NT2/D1 (cell line): Measurements from ENCODE around the gene GPS2.

Experiments used
- DNase-seq: peaks from one replicate; pipeline ENCODE4 v3.0.0-alpha.2; 2011; ENCODE audit warnings: low read depth, low spot score
- H3K27me3 ChIP-seq: 2 replicates; pipeline ENCODE4 v1.6.0; 2011; ENCODE audit warnings: mild to moderate bottlenecking; ENCODE audit not compliant: insufficient read length, insufficient read depth
- H3K36me3 ChIP-seq: 2 replicates; pipeline ENCODE4 v1.6.1; 2011; ENCODE audit warnings: mild to moderate bottlenecking, low read length, mixed read lengths; ENCODE audit not compliant: insufficient read depth, insufficient read length
- H3K4me1 ChIP-seq: 2 replicates; pipeline ENCODE4 v1.5.1; 2011; ENCODE audit not compliant: insufficient read depth, insufficient read length
- H3K4me3 ChIP-seq: 2 replicates; pipeline ENCODE4 v1.5.1; 2011; ENCODE audit warnings: low read depth; ENCODE audit not compliant: insufficient read length
- H3K9ac ChIP-seq: 2 replicates; pipeline ENCODE4 v1.6.0; 2011; ENCODE audit warnings: low read depth; ENCODE audit not compliant: insufficient read length
- H3K9me3 ChIP-seq: 2 replicates; pipeline ENCODE4 v1.5.1; 2011; ENCODE audit warnings: mild to moderate bottlenecking, low read length; ENCODE audit not compliant: insufficient read depth
- SUZ12 ChIP-seq: IDR thresholded peaks from 2 replicates; pipeline ENCODE4 v1.6.1; 2011; ENCODE audit not compliant: insufficient read length, insufficient read depth; ENCODE audit errors: extremely low read depth
- YY1 ChIP-seq: IDR thresholded peaks from 2 replicates; pipeline ENCODE4 v1.6.1; 2011; ENCODE audit not compliant: insufficient read length, insufficient read depth
- ZNF274 ChIP-seq: IDR thresholded peaks from 2 replicates; pipeline ENCODE4 v1.6.1; 2011; ENCODE audit warnings: mild to moderate bottlenecking, low read depth, low read length

Gene GPS2

DNA sequence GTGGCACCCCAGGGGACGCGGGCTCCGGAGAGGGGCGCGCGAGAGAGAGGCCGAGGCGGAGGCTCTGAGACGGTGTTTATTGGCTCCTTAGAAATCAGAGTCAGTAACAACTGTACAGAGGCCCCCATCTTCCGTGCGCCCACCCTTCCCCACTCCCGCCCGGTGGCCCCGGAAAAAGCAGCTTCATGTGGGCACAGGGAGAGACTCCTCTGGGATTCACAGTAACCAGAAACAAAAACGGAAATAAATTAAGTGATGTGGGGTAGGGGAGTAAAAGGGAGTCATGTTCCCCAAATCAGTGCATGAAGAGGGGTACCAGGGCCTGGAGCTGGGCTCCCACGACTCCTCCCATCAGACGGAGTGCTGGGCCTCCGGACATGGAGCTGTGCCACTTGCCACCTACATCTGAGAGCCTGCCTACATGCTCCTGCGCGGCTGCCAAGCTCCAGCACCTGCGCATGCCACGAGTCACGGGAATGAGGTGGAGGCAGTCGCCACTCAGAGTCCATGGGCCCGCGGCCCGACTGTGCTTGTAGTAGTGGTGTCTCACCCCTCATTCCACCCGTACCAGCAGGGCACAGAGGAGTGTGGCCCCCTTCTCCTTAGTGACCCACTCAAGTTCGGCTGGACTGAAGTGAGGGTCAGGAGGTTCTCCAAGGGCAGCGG lies 543 bp upstream of the GPS2 start:
- Histone ChIP-seq H3K27me3 (no peaks in the 10 kb centered on the region), H3K36me3 (peaks cover 68% of the 10 kb centered on the region), H3K4me1 (peaks cover 6% of the 10 kb centered on the region), H3K4me3 (peak overlapping the region; percentile 66), H3K9ac (peak overlapping the region; percentile 87), H3K9me3 (no peaks in the 10 kb centered on the region)
- no peak for DNase-seq
- TF ChIP-seq SUZ12 (no peak), ZNF274 (no peak), YY1 (no peak)

DNA sequence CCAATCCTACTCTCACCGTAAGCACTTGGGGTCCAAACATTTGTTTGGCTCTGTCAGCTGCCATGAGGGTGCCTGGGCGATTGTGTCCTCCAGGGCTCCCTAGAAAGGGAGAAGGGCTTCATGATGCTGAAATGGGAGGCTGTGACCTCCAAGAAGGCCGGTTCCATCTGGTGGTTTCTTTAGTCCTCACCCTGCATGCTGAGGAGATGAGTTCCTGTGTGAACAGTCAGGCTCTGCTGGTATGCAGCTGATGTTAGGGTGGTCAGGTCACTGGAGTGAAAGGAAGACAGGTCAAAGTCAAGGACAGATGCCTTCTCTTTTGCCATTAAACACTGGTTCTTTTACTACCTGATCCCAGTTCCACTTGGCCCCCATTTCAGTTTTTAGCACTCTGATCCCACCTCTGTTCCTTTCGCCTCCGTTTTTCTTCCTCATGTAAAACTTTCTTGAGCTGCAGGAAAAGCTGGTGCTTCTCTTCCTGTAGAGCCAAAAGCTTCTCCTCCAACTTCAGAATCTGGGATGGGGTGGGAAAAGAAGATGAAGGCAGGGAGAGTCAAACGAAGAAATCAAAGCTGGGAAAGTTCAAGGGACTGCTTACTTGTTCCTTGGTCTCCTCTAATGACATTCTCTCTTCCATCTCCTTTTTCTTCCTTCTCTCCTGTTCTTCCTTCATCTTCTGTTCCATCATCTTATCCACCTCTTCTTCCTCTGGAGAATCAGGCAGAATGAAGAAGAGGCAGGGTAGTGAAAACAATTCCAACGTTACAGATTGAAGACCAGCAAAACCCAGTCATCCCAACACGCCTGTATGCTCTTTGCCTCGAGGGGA lies 1.1 kb downstream of the GPS2 start:
- Histone ChIP-seq H3K27me3 (no peaks in the 10 kb centered on the region), H3K9me3 (no peaks in the 10 kb centered on the region), H3K4me1 (peaks cover 10% of the 10 kb centered on the region), H3K9ac (peak overlapping the region; percentile 87), H3K36me3 (peaks cover 80% of the 10 kb centered on the region), H3K4me3 (peak overlapping the region; percentile 66)
- TF ChIP-seq ZNF274: no peak
- no peak for TF ChIP-seq YY1
- TF ChIP-seq SUZ12: no peak
- DNase-seq: no peak

- H3K4me3 ChIP-seq: no peak overlapping the region
- H3K4me1 ChIP-seq: peaks cover 10% of the 10 kb centered on the region
- no peaks in the 10 kb centered on the region for H3K27me3 ChIP-seq
- peaks cover 79% of the 10 kb centered on the region for H3K36me3 ChIP-seq
- TF ChIP-seq YY1 (no peak), SUZ12 (no peak)
- H3K9me3 ChIP-seq: no peaks in the 10 kb centered on the region
- DNase-seq: no peak
- H3K9ac ChIP-seq: peak overlapping the region; percentile 21
Observed at GRCh38 chr17:7313088-7313889, 1.9 kb downstream of the GPS2 start.

DNA sequence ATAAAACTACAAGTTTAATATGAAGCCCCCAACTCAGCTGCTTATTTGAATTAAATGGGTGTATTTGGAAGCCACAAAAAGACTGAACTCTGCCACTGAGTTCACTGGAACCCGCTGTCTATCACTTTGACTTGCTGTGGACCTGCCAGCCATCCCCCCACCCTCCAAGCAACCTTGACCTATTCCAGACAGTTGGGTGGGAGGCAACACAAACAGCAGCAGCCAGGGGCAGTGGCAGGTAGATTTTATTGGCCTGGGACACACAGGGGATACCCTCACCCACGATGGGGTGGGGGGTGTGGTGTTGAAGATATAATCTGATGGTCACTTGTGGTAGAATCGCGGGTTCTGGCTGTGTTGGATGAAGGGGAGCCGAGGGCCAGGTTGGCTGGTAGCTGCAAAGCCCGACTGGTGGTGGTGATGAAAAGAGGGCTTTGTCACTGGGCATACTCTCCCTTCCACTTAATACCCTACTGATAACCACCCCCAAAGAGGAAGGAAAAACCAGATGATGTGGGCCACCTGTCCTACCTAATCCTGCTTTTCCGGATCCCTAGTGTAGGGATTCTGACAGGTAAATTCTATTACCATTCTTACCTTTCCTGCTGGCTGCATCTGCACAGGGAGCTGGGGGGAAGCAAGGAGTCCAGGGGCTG lies 2.6 kb downstream of the GPS2 start:
- no peak for TF ChIP-seq SUZ12
- TF ChIP-seq YY1: no peak
- TF ChIP-seq ZNF274: no peak
- H3K27me3 ChIP-seq: no peaks in the 10 kb centered on the region
- no peak for DNase-seq
- H3K36me3 ChIP-seq: peaks cover 72% of the 10 kb centered on the region
- peaks cover 10% of the 10 kb centered on the region for H3K4me1 ChIP-seq
- H3K9ac ChIP-seq: no peak overlapping the region
- no peaks in the 10 kb centered on the region for H3K9me3 ChIP-seq
- H3K4me3 ChIP-seq: no peak overlapping the region

DNA sequence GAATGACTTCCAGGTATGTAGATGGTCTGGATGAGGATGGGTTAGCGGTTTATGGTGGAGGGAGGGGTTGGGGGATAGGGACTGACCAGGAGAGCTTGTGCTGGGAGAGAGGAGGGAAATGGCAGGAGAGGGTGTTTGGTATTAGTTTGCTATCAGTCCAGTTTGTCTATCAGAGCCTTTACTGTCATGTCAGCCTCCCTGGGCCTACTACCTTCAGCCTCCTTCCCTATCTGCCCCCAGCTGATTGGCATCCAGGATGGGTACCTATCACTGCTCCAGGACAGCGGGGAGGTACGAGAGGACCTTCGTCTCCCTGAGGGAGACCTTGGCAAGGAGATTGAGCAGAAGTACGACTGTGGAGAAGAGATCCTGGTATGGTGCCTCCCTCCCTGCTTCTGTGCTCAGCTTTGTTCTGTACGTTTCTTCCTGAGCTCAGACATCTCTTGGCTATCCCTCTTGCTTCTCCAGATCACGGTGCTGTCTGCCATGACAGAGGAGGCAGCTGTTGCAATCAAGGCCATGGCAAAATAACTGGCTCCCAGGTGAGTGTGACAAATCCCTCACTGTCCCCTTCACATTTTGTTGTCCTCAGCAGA lies 4.0 kb downstream of the GPS2 start:
- H3K4me1 ChIP-seq: peaks cover 10% of the 10 kb centered on the region

GRCh38 chr17:7309628-7310027 lies 5.5 kb downstream of the GPS2 start:
- H3K4me3 ChIP-seq: peak overlapping the region; percentile 94
- no peak overlapping the region for H3K9ac ChIP-seq
- H3K36me3 ChIP-seq: peaks cover 56% of the 10 kb centered on the region
- no peaks in the 10 kb centered on the region for H3K27me3 ChIP-seq
- TF ChIP-seq YY1 (no peak), ZNF274 (no peak), SUZ12 (no peak)
- DNase-seq: no peak
- no peaks in the 10 kb centered on the region for H3K9me3 ChIP-seq
- peaks cover 10% of the 10 kb centered on the region for H3K4me1 ChIP-seq

More for the DNA sequence above, 4.0 kb downstream of the GPS2 start:
- Histone ChIP-seq H3K27me3 (no peaks in the 10 kb centered on the region), H3K36me3 (peaks cover 62% of the 10 kb centered on the region), H3K4me3 (no peak overlapping the region), H3K9me3 (no peaks in the 10 kb centered on the region), H3K9ac (no peak overlapping the region)
- TF ChIP-seq YY1: no peak
- no peak for TF ChIP-seq SUZ12
- no peak for TF ChIP-seq ZNF274
- DNase-seq: no peak
